Activated T-cell treated with anti-CD3 and anti-CD28 coated beads for 48 hours (primary cell): ENCODE results near the gene CDK5RAP2.
"Not testable (repeated sequence)": the region's sequence is repeated elsewhere in the genome, so short reads cannot be mapped to it uniquely, and the experiment has no call there.

Experiments used
- DNase-seq: peaks from one replicate; pipeline ENCODE4 v3.0.0-alpha.2; 2020; ENCODE audit warnings: low read depth

Gene CDK5RAP2

GRCh38 chr9:120580051-120580896 lies at the start of gene CDK5RAP2:
CDK5RAP2 (minus strand) TSS chr9:120580167; CDS start chr9:120579978, 189 bp downstream.
- DNase-seq: peak; percentile 88

- DNase-seq: not testable (repeated sequence)
Observed at GRCh38 chr9:120628925-120629497, 49.0 kb upstream of the CDK5RAP2 start.

DNA sequence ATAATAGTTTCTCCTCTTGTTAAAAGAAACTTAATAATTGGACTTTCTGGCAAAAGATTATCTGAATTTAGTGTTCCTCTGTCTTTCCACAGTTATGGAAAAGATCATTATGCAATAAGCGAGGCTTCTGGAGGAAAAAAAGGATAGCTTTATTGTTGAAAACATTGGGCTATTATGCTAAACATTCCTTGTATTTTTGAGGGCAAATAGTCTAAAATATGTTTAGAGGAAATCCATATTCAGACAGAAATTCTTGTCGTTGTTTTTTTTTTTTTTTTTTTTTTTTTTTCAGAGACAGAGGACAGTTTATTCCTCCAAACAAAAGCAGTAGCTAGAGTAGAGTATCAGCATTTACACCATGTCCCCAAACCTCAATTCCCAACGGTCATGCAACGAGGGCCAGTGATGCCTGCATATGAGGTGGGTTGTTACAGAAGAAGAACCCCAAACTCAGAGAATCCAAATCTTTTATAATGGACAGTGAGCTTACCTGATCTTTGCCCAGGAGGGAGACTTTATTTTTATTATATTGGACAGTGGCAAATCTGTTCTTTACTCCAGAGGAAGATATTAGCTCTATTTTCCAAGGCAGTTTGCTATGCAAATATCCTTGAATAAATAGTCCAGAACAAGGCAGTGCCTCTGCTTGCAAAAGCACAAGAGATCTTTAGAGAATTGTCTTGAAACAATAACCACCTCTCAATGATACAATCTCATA lies 48.4 kb upstream of the CDK5RAP2 start:
- no peak for DNase-seq

DNA sequence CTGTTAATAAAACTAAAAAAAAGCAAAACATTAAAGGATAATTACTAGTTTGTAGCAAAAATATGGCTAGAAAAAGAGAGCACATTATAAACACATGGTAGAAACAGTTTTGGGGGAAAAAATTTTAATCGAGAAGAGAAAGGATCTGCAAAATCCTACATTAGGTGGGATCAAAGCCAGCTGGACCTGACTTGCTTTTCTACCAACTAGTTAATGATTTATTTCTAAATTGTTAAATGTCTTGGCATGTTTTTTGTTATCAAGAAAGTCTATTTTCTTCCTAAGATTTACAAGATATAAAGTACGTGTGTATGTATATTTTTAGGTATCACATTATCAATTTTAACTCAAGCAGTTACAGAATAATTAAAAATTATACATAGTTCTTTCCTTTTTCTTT lies 47.1 kb upstream of the CDK5RAP2 start:
- DNase-seq: no peak

- no peak for DNase-seq
Observed at GRCh38 chr9:120626512-120626911, 46.5 kb upstream of the CDK5RAP2 start.

DNA sequence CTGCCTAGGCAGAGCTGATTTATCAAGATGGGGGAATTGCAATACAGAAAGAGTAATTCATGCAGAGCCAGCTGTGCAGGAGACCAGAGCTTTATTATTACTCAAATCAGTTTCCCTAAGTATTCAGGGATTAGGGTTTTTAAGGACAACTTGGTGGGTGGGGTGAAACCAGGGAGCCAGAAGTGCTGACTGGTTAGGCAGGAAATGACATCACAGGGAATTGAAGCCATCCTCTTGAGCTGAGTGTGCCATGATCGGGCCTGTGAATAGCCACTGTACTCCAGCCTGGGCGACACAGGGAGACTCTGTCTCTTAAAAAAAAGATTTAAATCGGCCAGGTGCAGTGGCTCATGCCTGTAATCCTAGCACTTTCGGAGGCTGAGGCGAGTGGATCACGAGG lies 45.3 kb upstream of the CDK5RAP2 start:
- DNase-seq: no peak

DNA sequence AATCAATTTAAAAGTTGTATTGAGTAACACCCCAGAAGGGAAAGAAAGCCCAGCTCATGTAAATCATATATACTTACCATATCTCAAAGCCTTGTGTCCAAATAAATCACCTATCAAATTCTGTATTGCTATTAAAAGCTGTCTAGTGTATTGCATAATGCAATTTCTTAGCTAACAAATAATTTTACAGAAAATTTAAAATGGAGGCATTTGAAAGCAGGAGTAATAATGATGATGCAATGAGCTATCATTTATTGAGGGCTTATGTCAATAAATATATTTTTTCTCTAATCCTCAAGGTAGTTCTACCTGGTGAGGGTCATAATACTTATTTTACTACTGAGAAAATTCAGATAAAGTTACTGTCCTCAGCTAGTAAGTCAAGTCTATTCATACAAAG lies 42.8 kb upstream of the CDK5RAP2 start:
- DNase-seq: no peak

DNA sequence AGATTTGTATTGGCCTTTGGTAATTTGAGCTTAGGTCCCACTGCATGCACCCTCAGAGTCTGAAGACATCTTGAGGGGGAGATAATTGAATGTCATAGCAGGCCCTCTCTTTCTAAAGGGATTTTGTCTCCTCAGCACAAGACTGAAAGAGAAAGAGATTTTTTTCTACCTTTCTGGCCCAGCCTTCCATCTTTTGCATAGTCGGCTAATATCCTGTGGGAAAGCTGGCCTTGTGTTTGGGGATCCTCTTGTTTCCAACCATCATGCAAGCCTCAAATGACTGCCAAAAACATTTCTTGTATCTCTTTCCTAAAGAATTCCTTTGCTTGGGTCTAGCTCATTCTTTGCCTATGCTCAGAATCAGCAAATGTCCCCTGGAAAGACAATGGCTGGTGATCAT lies 42.0 kb upstream of the CDK5RAP2 start:
- no peak for DNase-seq

- peak; percentile 19 for DNase-seq
Observed at GRCh38 chr9:120619751-120620655, 40.0 kb upstream of the CDK5RAP2 start.

DNA sequence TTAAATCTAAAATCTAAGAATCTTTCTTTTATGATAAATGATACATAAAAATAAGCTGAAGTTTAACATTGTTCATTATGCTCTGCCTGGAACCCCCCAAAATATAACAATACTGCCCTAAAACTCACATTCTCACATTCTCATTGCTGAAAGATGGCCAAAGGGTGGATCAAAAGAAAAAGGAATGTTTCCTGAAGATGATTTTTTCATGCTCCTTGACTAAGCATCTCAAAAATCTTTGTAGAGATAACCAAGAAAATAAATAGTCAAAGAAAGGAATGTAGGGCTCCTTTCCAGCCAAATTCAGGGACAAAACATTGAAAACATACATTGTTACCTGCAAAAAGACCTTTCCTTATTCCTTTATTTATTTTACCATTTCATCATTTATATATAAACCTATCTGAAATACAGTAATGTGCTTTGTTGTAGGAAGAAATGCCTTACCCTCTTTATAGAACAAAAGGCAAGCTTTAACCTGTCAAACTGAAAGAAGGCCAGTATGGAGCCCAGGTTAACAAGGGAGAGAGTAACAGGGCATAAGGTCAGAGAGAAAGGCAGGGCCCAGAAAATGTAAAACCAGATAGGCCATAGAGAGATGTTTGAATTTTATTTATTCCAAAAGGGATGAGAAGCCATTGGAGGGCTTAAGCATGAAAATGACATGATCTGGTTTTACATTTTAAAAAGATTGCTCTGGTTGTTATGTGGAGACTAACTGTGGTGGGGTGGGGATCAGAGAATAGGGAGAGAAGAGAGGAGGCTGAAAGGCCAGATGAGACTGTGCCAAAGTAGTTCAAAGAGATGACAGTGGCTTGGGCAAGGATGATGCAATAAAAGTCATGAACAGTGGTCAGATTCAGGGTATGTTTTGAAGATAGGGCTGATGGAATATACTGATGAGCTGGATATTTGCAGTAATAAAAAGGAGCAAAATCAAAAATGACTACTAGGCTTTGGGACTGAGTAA lies 37.3 kb upstream of the CDK5RAP2 start:
- no peak for DNase-seq

GRCh38 chr9:120612218-120612617 lies 32.3 kb upstream of the CDK5RAP2 start:
- no peak for DNase-seq

GRCh38 chr9:120611690-120612068 lies 31.7 kb upstream of the CDK5RAP2 start:
- DNase-seq: no peak

- DNase-seq: no peak
Observed at GRCh38 chr9:120610975-120611689, 31.2 kb upstream of the CDK5RAP2 start.

DNA sequence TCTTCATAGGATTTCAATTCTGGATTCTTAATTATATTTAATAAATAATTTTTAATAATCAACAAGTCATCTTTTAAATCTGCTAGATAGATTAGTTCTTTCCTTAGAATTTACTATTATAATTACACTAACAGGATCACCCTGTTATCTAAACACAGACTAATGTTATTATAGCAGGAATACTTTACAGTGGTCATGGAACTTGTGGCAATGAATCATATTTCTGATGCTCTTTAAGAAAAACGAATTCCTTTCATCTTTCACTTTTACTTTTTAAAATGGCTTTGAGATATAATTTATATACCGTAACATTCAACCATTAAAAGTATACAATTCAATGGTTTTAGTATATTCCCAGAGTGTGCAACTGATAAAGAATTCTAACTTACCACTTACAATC lies 29.7 kb upstream of the CDK5RAP2 start:
- no peak for DNase-seq

- no peak for DNase-seq
Observed at GRCh38 chr9:120608421-120608820, 28.5 kb upstream of the CDK5RAP2 start.

DNA sequence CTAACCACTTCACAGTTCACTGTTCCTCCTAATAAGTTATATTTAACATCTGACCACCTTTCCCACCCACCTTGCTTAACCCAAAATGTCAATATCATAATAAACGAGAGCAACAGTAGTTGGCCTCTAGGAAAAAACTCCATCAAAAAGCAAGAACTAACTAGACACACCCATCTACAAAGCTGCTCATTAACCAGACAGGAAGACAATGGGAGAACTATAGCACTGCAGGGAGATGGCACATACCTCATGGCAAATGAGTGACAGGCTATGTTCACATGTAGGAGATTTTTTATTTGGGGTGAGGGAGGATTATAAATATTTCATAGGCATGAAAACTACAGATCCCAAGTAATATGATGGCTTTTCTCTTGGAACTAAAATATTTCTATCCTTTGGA lies 23.6 kb upstream of the CDK5RAP2 start:
- no peak for DNase-seq

GRCh38 chr9:120603010-120603409 lies 23.0 kb upstream of the CDK5RAP2 start:
- no peak for DNase-seq

GRCh38 chr9:120593955-120594277 lies 13.9 kb upstream of the CDK5RAP2 start:
- DNase-seq: no peak

DNA sequence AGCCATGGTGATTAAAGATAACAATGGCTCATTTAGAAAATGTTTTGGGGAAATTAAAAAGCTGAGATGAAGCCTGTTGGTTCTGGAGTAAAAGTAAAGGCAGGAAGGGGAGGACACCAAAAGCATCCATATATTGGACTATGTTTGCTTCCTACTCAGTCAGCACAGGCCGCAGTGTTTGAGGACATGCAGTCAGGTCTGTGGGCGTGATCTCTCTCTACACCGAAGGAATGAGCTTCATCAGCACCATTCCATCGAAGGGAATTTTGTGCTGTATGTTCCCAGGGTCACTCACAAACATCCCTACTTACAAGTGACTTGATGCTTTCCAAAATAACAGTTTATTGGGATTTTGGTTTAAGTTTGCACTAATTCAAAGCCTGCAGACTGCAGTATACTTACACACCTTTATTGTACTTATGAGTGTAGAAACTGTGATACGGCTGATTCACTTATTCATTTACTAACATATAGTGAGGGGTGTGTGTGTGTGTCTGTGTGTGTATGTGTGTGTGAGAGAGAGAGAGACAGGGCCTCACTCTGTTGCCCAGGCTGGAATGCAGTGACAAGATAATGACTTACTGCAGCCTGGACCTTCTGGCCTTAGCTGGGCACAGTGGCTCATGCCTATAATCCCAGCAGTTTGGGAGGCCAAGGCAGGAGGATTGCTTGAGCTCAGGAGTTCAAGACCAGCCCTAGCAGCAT lies 13.4 kb upstream of the CDK5RAP2 start:
- DNase-seq: no peak

DNA sequence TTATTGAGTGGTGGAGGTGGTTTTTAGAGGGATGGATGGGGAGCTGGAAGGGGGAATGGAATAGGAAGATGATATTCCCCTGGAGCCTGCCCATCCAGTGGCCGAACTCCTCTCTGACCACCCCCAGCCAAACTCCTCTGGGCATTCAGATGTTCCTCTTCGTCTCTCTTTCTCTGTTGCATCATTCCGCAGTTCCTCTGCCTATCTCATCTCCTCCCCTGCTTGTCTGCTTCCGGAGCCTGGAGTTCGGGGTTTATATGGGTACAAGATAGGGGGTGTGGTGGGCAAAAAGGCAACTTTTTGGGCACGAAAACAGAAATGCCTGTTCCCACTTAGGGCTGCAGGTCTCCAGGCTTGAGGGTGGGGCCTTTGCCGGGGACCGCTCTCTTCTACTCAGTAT lies 12.2 kb upstream of the CDK5RAP2 start:
- DNase-seq: no peak
